HepG2 (cell line): ENCODE data around the gene GABRG3. TPM values are rescaled to one million over a fixed set of nuclear protein-coding genes. Genes with fewer than 3 reads are reported as not detected.

Experiments
- ATAC-seq: fragments of 200-7000 bp; cut with Tn5 transposase; 3 replicates; pipeline ENCODE4 v1.9.1; 2020; ENCODE audit warnings: mild to moderate bottlenecking, moderate library complexity
- BruUV-seq: library from RNA; stranded (reverse); fragments of 400-500 nt; replicated peaks from 2 replicates; lab custom pipeline; 2021; lab: Mats Ljungman, UMichigan
- CTCF ChIA-PET: fragments of 300-600 bp; formaldehyde crosslinking; extraction: SDS; loops from one replicate; lab custom pipeline; 2021; ENCODE audit warnings: low total read pairs, inconsistent platforms, low intra/inter-chr PET ratio; lab: Yijun Ruan, JAX
- POLR2A ChIA-PET: fragments of 350-600 bp; sonication (Branson Sonifier 250); formaldehyde crosslinking; loops from one replicate; lab custom pipeline; 2020; ENCODE audit warnings: antibody characterized with exemption, inconsistent platforms; lab: Yijun Ruan, JAX
- DNase-seq: peaks from one replicate; pipeline ENCODE4 v3.0.0-alpha.2; 2015; ENCODE audit warnings: low spot score
- FAIRE-seq: peaks from 3 replicates; lab custom pipeline; 2011; peaks lifted over from hg19 to GRCh38; lab: Jason Lieb, UNC
- H2AFZ ChIP-seq: one replicate; pipeline ENCODE4 v1.6.1; 2011; ENCODE audit warnings: low read length, inconsistent platforms
- H3K27ac ChIP-seq: fragments of 300-600 bp; 3 replicates; pipeline ENCODE4 v1.8.0; 2011; ENCODE audit warnings: mixed run types, mild to moderate bottlenecking, mixed read lengths, low read length, inconsistent platforms; ENCODE audit not compliant: insufficient read depth; ENCODE audit errors: extremely low read length
- H3K27me3 ChIP-seq, 2 experiments: fragments of 200-600 bp in 1 of 2; 2 replicates in 1 of 2; 3 replicates in 1 of 2; pipeline versions ENCODE4 v1.6.0 to v1.8.0; 2011; ENCODE audit warnings: low read length in 2 of 2, mild to moderate bottlenecking in 2 of 2, moderate library complexity in 2 of 2, inconsistent platforms in 1 of 2; ENCODE audit not compliant: insufficient read depth in 2 of 2, control insufficient read depth in 1 of 2
- H3K36me3 ChIP-seq, 2 experiments: fragments of 200-600 bp in 1 of 2; replicated peaks in 1 of 2; 2 replicates in 1 of 2; 3 replicates in 1 of 2; pipeline versions ENCODE4 v1.5.1 to v1.8.0; 2011; ENCODE audit warnings: low read length in 2 of 2, inconsistent platforms in 1 of 2; ENCODE audit not compliant: insufficient read depth in 2 of 2, control insufficient read depth in 1 of 2
- H3K4me1 ChIP-seq: 2 replicates; pipeline ENCODE4 v1.5.1; 2012; ENCODE audit warnings: low read length, inconsistent platforms; ENCODE audit not compliant: insufficient read depth
- H3K4me2 ChIP-seq: 2 replicates; pipeline ENCODE4 v1.6.0; 2011; ENCODE audit warnings: low read depth, low read length, inconsistent platforms
- H3K4me3 ChIP-seq, 3 experiments: fragments of 200-600 bp in 1 of 3; sonication (generic), shearing (Covaris generic) in 1 of 3; replicated peaks in 1 of 3; 2 replicates each; pipeline ENCODE4 v1.5.1; 2011 to 2016; ENCODE audit warnings: low read length in 3 of 3, inconsistent platforms in 2 of 3, low read depth in 2 of 3, mild to moderate bottlenecking in 2 of 3, control low read depth in 1 of 3, mixed read lengths in 1 of 3; ENCODE audit not compliant: insufficient read depth in 1 of 3
- H3K79me2 ChIP-seq: one replicate; pipeline ENCODE4 v1.6.1; 2011; ENCODE audit warnings: low read length, inconsistent platforms; ENCODE audit not compliant: insufficient read depth
- H3K9ac ChIP-seq: 2 replicates; pipeline ENCODE4 v1.6.0; 2011; ENCODE audit warnings: mild to moderate bottlenecking, low read depth, low read length, inconsistent platforms; ENCODE audit not compliant: insufficient read depth
- H3K9me3 ChIP-seq: 2 replicates; pipeline ENCODE4 v1.5.1; 2012; ENCODE audit warnings: mild to moderate bottlenecking, low read length
- H4K20me1 ChIP-seq: 2 replicates; pipeline ENCODE4 v1.6.0; 2011; ENCODE audit warnings: inconsistent platforms, mild to moderate bottlenecking, low read length, moderate library complexity; ENCODE audit not compliant: insufficient read depth
- ATF7-NPFF ChIP-seq: sonication (generic); formaldehyde crosslinking; IDR thresholded peaks from 2 replicates; pipeline ENCODE4 v1.8.1; 2023; ENCODE audit warnings: mild to moderate bottlenecking, low read depth, missing genetic modification reagents, moderate library complexity
- HMG20A ChIP-seq: IDR thresholded peaks from 2 replicates; pipeline ENCODE4 v1.6.1; 2016; ENCODE audit warnings: borderline replicate concordance
- MLLT10 ChIP-seq: sonication (generic); formaldehyde crosslinking; IDR thresholded peaks from 2 replicates; pipeline ENCODE4 v1.4.0; 2020; ENCODE audit warnings: missing genetic modification reagents
- ZBTB33 ChIP-seq: sonication (generic); formaldehyde crosslinking; IDR thresholded peaks from 2 replicates; pipeline ENCODE4 v1.4.0; 2020; ENCODE audit warnings: missing genetic modification reagents
- ZNF782 ChIP-seq: sonication (generic); formaldehyde crosslinking; IDR thresholded peaks from 2 replicates; pipeline ENCODE4 v1.4.0; 2020; ENCODE audit warnings: missing genetic modification reagents, mild to moderate bottlenecking, borderline replicate concordance
- WGBS: methylation state at CpG from one replicate; pipeline ENCODE4 v1.1.6; 2017; ENCODE audit warnings: low lambda C conversion rate; 5-methylcytosine and 5-hydroxymethylcytosine counted together
- in situ Hi-C: cut with HindIII; loops from 2 replicates; pipeline ENCODE4 v1.10.0; 2017; ENCODE audit warnings: low pct_unique_long_range_greater_than_20kb; ENCODE audit not compliant: extremely low pct_ligation_motif_present
- intact Hi-C: fragments of 100-400 bp; cut with micrococcal nuclease; formaldehyde crosslinking; loops from one replicate; pipeline ENCODE4 v1.10.0; 2022; ENCODE audit not compliant: unreplicated experiment
- polyA plus RNA-seq, 8 experiments: library from polyadenylated mRNA; depleted of rRNA in 3 of 8; stranded (reverse) in 7 of 8; unstranded in 1 of 8; fragments of >200 nt; fragmentation: Illumina TruSeq in 4 of 8; extraction: Trizol in 4 of 8; gene quantifications; 2 replicates each; pipeline versions ENCODE4 v1.2.1 to v1.2.3, GENCODE V29; 2011 to 2016; ENCODE audit warnings: low read depth in 4 of 8, missing spikeins in 1 of 8, mixed read lengths in 1 of 8; ENCODE audit not compliant: insufficient read depth in 1 of 8
- total RNA-seq, 5 experiments: library from RNA; depleted of rRNA; stranded (reverse); fragments of >200 nt; fragmentation: Illumina TruSeq; extraction: Trizol; gene quantifications; 2 replicates each; pipeline ENCODE4 v1.2.3, GENCODE V29; 2016; ENCODE audit warnings: low read depth in 1 of 5

Gene GABRG3
- total and polyA plus RNA-seq, 2 of the 13 experiments (the other 11 are each of a cell fraction or from before 2014, with no cell fraction given), result not detected

GRCh38 chr15:27398631-27399161, 427.7 kb downstream of the GABRG3 start (continued):
- no peak for TF ChIP-seq ATF7-NPFF (CRISPR knock-in tag)

GRCh38 chr15:27399241-27399640, 428.3 kb downstream of the GABRG3 start:
- no TSS peak for BruUV-seq
- DNase-seq (no peak), ATAC-seq (no peak), FAIRE-seq (no peak)
- in situ Hi-C loops (no loop called here), intact Hi-C loops (no loop called here)
- H4K20me1 ChIP-seq, result no peaks in the 10 kb centered on the region
- no peak overlapping the region for H3K27ac ChIP-seq
- TF ChIP-seq ZNF782 (CRISPR knock-in tag), result no peak
- no peak for TF ChIP-seq MLLT10 (CRISPR knock-in tag)
- no peak for TF ChIP-seq HMG20A
- TF ChIP-seq ZBTB33 (CRISPR knock-in tag), result no peak
- no peak overlapping the region for H3K4me2 ChIP-seq
- H3K36me3 ChIP-seq, result no peaks in the 10 kb centered on the region
- no peaks in the 10 kb centered on the region for H3K27me3 ChIP-seq
- peaks cover 15% of the 10 kb centered on the region; the same call in 1 of the 2 replicates for H3K9me3 ChIP-seq
- WGBS, result 18% methylated on average over 6 of the region's 6 CpGs
- no peak overlapping the region for H2AFZ ChIP-seq
- no peak overlapping the region for H3K4me3 ChIP-seq
- ChIA-PET CTCF (no interaction called here), POLR2A (no interaction called here)
- no peaks in the 10 kb centered on the region for H3K4me1 ChIP-seq
- H3K79me2 ChIP-seq, result no peaks in the 10 kb centered on the region
- H3K9ac ChIP-seq, result no peak overlapping the region
